ENCODE results near the gene IFNGR2. TPM values are rescaled to one million over a fixed set of nuclear protein-coding genes. Genes with fewer than 3 reads are reported as not detected.

The IFNGR2 gene
- total and polyA plus RNA-seq, 2 of the 4 experiments (the other 2 are of a cell fraction) = 66.0 to 73.8 TPM

GRCh38 chr21:33359446-33359845 is 43.8 kb upstream of the IFNGR2 start:
- intact Hi-C loops (cut with micrococcal nuclease) = no loop called here
- no peak overlapping the region for H2BK15ac ChIP-seq (ENCODE audit: low read depth, low read length)
- H2BK5ac ChIP-seq (ENCODE audit: low read depth, low read length, poor library complexity, severe bottlenecking) = no peak overlapping the region
- H3K4ac ChIP-seq (ENCODE audit: low read depth, low read length) = no peak overlapping the region
- no peak overlapping the region for H4K8ac ChIP-seq (ENCODE audit: low read depth in 2 of 2, low read length in 2 of 2)
- dilution Hi-C loops (cut with HindIII; ENCODE audit: low sequenced_read_pairs, unreplicated experiment) = no loop called here
- peaks cover 17% of the 10 kb centered on the region for H3K36me3 ChIP-seq (ENCODE audit: control insufficient read depth, insufficient read depth, low read length)
- no peaks in the 10 kb centered on the region for H3K79me1 ChIP-seq (ENCODE audit: low read depth in 1 of 2, low read length in 2 of 2)
- no TSS peak for BruUV-seq (replicated peaks)
- no peaks in the 10 kb centered on the region for H3K27me3 ChIP-seq (ENCODE audit: control insufficient read depth, insufficient read depth, low read length)
- no peak overlapping the region for H3K56ac ChIP-seq (ENCODE audit: extremely low read depth, insufficient read depth, low read length)
- H2AK5ac ChIP-seq (ENCODE audit: low read depth, low read length) = no peak overlapping the region
- no peak overlapping the region for H4K5ac ChIP-seq (ENCODE audit: low read depth, low read length)
- no peak overlapping the region for H3K4me3 ChIP-seq (ENCODE audit: insufficient read depth, low read depth, low read length)
- H3K27ac ChIP-seq (ENCODE audit: insufficient read depth, low read length) = no peak overlapping the region
- TF ChIP-seq CEBPB (IDR thresholded peaks at IDR 0.05; ENCODE audit: low read depth, low read length) = no peak
- TF ChIP-seq NFE2L2 (IDR thresholded peaks at IDR 0.05; ENCODE audit: low read depth, low read length) = no peak
- TF ChIP-seq FOS (IDR thresholded peaks at IDR 0.05; ENCODE audit: low read depth, low read length) = no peak
- TF ChIP-seq CHD1 (IDR thresholded peaks at IDR 0.05; ENCODE audit: low read depth, low read length) = no peak
- TF ChIP-seq RAD21 (IDR thresholded peaks at IDR 0.05; ENCODE audit: low read length) = no peak
- no peak for TF ChIP-seq RFX5 (IDR thresholded peaks at IDR 0.05; ENCODE audit: low read depth, low read length)
- TF ChIP-seq MAZ (IDR thresholded peaks at IDR 0.05; ENCODE audit: borderline replicate concordance, low read depth, low read length) = no peak
- TF ChIP-seq RCOR1 (IDR thresholded peaks at IDR 0.05; ENCODE audit: insufficient replicate concordance, low read length) = no peak
- no peak for TF ChIP-seq MAFK (IDR thresholded peaks at IDR 0.05; ENCODE audit: low read depth, low read length)
- no peak for TF ChIP-seq ELK1 (IDR thresholded peaks at IDR 0.05; ENCODE audit: borderline replicate concordance, low read depth, low read length)
- no peak for TF ChIP-seq MXI1 (IDR thresholded peaks at IDR 0.05; ENCODE audit: borderline replicate concordance, low read depth, low read length)
- TF ChIP-seq SMC3 (IDR thresholded peaks at IDR 0.05; ENCODE audit: low read depth, low read length) = no peak
- no peak for TF ChIP-seq BHLHE40 (IDR thresholded peaks at IDR 0.05; ENCODE audit: low read depth, low read length)
- TF ChIP-seq, protein P1, sequence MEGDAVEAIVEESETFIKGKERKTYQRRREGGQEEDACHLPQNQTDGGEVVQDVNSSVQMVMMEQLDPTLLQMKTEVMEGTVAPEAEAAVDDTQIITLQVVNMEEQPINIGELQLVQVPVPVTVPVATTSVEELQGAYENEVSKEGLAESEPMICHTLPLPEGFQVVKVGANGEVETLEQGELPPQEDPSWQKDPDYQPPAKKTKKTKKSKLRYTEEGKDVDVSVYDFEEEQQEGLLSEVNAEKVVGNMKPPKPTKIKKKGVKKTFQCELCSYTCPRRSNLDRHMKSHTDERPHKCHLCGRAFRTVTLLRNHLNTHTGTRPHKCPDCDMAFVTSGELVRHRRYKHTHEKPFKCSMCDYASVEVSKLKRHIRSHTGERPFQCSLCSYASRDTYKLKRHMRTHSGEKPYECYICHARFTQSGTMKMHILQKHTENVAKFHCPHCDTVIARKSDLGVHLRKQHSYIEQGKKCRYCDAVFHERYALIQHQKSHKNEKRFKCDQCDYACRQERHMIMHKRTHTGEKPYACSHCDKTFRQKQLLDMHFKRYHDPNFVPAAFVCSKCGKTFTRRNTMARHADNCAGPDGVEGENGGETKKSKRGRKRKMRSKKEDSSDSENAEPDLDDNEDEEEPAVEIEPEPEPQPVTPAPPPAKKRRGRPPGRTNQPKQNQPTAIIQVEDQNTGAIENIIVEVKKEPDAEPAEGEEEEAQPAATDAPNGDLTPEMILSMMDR (conservative IDR thresholded peaks at IDR 0.05; ENCODE audit: low read depth, low read length) = no peak
- no peak for TF ChIP-seq USF2 (IDR thresholded peaks at IDR 0.05; ENCODE audit: low read depth, low read length)
- TF ChIP-seq POLR2A (IDR thresholded peaks at IDR 0.05; ENCODE audit: low read depth, low read length) = no peak
- POLR2A ChIA-PET (ENCODE audit: unreplicated experiment) = no interaction called here
- no peak for ATAC-seq (ENCODE audit: low read depth)
- peaks cover 5% of the 10 kb centered on the region for H3K4me1 ChIP-seq (ENCODE audit: control insufficient read depth, insufficient read depth, low read length)
- H4K20me1 ChIP-seq (ENCODE audit: insufficient read depth, low read length) = no peaks in the 10 kb centered on the region
- peaks cover 7% of the 10 kb centered on the region for H3K9me1 ChIP-seq (ENCODE audit: insufficient read depth, low read length)
- DNase-seq = no peak
- no peak overlapping the region for H3K14ac ChIP-seq (replicated peaks; ENCODE audit: low read depth, low read length)
- H3K9me3 ChIP-seq (ENCODE audit: control insufficient read depth, insufficient read depth, low read length) = no peaks in the 10 kb centered on the region
- H3K4me2 ChIP-seq (ENCODE audit: low read depth, low read length) = no peak overlapping the region
- no peak overlapping the region for H3K23ac ChIP-seq (ENCODE audit: low read depth, low read length)
- H3K18ac ChIP-seq (ENCODE audit: low read depth, low read length) = no peak overlapping the region
- CTCF ChIA-PET = interaction anchor here (0.7 to 1.4 kb wide), 2 partner anchors 159 to 490 kb away, joined by 3 read pairs; no protein-coding TSS in a partner anchor
- no peak overlapping the region for H2BK20ac ChIP-seq (ENCODE audit: low read depth, low read length)
- H2AFZ ChIP-seq (replicated peaks; ENCODE audit: low read length, poor library complexity) = no peak overlapping the region
- no CpG with 5 or more reads among the region's 4 CpGs for WGBS, 2 experiments (ENCODE audit: extremely low coverage in 2 of 2, insufficient read length in 1 of 2)
- in situ Hi-C loops (cut with MboI; ENCODE audit: low sequenced_read_pairs) = no loop called here
- no peak overlapping the region for H2AK9ac ChIP-seq (replicated peaks; ENCODE audit: low read depth, low read length, poor library complexity)
- no peak overlapping the region for H4K91ac ChIP-seq (ENCODE audit: insufficient read depth, low read depth, low read length)
- H3K9ac ChIP-seq (ENCODE audit: low read depth, low read length) = no peak overlapping the region
- H2BK120ac ChIP-seq (ENCODE audit: low read depth, low read length) = no peak overlapping the region
